ENCODE measurements around the gene ADPRS.

Gene ADPRS

DNA sequence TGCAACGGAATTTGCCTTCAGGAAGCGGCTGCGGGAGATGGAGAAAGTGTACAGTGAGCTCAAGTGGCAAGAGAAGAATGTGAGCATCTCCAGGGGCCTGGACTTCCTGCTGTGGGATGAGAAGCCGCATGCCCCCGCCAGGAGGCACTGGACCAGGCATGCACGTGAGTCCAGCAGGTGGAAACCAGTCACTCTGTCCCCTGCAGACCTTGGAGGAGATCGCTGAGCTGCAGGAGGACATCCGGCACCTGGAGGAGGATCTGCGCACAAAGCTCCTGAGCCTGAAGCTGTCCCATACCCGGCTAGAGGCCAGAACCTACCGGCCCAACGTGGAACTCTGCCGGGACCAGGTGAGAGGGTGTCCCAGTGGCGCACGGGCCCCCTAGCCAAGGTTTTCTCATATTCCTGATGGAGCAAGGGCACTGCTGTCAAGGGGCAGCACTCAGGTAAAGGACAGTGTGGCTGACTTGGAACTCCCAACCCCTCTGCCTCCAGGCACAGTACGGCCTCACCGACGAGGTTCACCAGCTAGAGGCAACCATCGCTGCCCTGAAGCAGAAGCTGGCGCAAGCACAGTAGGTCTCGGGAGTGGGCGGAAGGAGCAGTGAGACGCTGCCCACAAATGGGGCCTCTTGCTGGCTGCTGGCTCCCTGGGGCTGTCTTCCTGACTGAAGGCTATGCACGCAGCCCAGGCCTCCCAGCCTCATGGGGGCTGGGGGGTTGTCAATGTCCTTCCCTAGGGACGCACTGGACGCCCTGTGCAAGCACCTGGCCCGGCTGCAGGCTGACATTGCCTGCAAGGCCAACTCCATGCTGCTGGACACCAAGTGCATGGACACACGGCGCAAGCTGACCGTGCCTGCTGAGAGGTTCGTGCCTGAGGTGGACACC is 1.2 kb upstream of the ADPRS start:
- no peak for DNase-seq (ENCODE audit: extremely low read depth in 1 of 2, low read depth in 1 of 2)

GRCh38 chr1:36088265-36088576 is 471 bp upstream of the ADPRS start:
- DNase-seq (ENCODE audit: extremely low read depth in 1 of 2, low read depth in 1 of 2) = no peak

- DNase-seq (ENCODE audit: extremely low read depth in 1 of 2, low read depth in 1 of 2) = no peak
Observed at GRCh38 chr1:36089393-36090121, 865 bp downstream of the ADPRS start.

DNA sequence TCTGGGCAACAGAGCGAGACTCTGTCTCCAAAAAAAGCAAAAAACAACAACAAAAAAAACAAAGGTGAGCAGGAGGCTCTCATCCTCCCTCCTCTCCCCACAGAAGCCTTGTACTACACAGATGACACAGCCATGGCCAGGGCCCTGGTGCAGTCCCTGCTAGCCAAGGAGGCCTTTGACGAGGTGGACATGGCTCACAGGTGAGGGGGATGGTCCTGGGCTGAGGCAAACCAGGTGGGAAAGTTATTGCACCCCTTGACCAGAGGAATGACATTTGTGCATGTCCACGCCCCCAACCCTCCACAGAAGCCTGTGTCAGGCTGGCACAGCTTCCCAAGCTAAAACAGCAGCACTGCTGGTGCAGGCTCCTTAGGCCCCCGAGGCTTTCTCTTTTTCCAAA is 2.4 kb downstream of the ADPRS start:
- DNase-seq (ENCODE audit: extremely low read depth in 1 of 2, low read depth in 1 of 2) = no peak

GRCh38 chr1:36091698-36092097 is 3.0 kb downstream of the ADPRS start:
- no peak for DNase-seq (ENCODE audit: extremely low read depth in 1 of 2, low read depth in 1 of 2)

GRCh38 chr1:36092166-36092797 is 3.6 kb downstream of the ADPRS start:
- DNase-seq (ENCODE audit: extremely low read depth in 1 of 2, low read depth in 1 of 2) = no peak

GRCh38 chr1:36092798-36093185 is 4.1 kb downstream of the ADPRS start:
- no peak for DNase-seq (ENCODE audit: extremely low read depth in 1 of 2, low read depth in 1 of 2)

- DNase-seq (ENCODE audit: extremely low read depth in 1 of 2, low read depth in 1 of 2) = no peak
Observed at GRCh38 chr1:36093226-36093625, 4.5 kb downstream of the ADPRS start.

GRCh38 chr1:36093929-36094328 is 5.2 kb downstream of the ADPRS start:
- DNase-seq (ENCODE audit: extremely low read depth in 1 of 2, low read depth in 1 of 2) = no peak

DNA sequence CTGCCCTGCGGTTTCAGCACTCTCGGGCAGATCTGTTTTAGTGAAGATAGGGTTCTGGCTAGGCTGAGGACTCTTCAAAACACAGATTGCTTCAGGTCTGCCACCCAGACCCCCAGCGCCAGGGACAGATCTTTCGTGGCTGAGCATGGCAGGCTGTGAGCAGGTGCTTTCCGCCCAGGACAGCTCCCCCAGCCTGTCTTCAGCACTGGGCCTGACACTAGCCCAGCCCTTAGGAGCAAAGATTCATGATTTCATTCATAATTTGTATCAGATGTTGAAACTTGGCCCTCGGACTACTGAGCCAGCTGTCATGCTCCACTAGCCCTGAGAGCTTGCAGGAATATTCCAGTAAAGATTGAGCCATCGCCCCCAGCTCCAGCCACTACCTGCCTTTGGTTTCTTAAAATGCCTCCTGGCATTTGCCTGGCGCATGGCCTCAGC is 5.9 kb downstream of the ADPRS start:
- DNase-seq (ENCODE audit: extremely low read depth in 1 of 2, low read depth in 1 of 2) = no peak

- DNase-seq (ENCODE audit: extremely low read depth in 1 of 2, low read depth in 1 of 2) = no peak
Observed at GRCh38 chr1:36095760-36096405, 7.2 kb downstream of the ADPRS start.

DNA sequence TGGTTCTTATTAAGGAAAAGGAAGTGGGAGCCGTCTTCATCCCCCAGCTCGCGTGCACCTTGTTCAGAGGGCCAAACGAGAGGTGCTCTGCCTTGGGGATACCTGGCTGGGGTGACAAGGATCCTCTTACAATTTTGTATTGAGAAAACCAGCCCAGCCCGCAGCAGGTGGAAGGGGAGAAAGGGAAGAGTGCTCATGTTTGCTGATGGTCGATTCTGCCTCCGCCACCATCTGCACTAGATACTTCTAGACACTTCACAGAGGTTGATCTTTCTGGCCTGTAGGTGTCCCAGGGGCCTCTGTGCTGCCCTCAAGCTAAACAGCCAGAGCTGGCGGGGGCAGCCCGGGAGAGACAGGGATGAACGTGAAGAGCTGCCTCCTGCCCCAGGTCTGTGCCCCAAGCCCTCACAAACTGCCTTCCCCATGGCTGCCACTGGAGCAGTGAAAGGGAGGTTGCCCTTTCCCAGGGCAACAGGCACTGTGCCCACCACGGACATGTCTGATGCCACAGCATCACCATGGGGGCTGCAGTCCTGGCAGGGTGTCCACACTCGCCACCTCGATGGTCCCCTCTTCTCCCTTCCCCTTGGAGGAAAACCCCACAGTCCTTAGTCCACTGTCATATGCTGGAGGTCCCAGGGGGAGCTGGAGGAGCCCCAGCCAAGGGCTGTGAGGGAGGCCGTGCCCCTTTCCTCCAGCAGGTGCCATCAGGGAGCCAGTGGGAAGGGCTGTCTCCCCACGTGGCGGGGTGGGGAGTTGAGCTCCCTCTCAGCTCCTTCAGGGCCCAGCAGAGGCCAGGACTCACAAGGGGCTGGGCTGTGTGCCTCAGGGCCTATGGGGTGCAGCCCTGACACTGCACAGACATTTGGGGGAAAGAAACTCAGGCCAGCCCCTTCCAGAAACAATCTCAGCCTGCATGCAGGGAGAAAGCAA is 8.1 kb downstream of the ADPRS start:
- no peak for DNase-seq (ENCODE audit: extremely low read depth in 1 of 2, low read depth in 1 of 2)

DNA sequence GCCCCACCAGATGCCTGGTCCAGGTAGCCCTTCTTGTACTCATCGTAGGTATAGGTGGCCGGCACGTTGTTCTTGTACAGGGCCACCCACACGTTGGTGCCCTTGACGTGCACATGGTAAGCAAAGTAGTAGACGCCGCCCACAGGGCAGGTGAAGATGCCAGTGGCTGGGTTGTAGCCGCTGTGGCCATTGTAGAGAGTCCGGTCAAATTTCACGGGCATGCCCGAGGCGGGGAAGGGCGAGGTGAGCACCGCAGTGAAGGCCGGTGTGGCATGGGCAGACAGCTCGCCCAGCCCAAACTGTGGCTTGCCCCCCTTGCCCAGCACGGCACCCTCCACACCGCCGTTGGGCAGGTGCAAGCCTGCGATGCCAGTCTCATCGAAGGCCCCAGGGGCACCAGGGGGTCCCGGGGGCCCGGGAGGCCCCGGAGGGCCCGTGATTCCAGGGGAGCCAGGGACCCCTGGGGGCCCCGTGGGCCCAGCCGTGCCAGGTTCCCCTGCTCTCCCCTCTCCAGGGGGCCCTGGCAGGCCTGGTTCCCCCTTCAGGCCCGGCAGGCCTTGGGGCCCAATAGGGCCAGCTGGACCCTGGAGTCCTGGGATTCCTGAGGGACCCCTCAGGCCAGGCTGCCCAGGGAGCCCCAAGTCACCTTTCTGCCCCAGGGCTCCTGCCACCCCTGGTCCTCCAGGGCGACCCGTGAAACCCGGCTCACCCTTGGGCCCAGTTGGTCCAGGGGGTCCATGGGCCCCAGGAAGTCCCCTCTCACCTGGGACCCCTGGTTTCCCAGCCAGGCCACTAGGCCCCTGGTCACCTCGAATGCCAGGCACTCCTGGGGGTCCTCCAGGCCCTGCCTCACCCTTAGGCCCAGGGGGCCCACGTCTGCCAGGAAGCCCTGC is 9.2 kb downstream of the ADPRS start:
- no peak for DNase-seq (ENCODE audit: extremely low read depth in 1 of 2, low read depth in 1 of 2)

DNA sequence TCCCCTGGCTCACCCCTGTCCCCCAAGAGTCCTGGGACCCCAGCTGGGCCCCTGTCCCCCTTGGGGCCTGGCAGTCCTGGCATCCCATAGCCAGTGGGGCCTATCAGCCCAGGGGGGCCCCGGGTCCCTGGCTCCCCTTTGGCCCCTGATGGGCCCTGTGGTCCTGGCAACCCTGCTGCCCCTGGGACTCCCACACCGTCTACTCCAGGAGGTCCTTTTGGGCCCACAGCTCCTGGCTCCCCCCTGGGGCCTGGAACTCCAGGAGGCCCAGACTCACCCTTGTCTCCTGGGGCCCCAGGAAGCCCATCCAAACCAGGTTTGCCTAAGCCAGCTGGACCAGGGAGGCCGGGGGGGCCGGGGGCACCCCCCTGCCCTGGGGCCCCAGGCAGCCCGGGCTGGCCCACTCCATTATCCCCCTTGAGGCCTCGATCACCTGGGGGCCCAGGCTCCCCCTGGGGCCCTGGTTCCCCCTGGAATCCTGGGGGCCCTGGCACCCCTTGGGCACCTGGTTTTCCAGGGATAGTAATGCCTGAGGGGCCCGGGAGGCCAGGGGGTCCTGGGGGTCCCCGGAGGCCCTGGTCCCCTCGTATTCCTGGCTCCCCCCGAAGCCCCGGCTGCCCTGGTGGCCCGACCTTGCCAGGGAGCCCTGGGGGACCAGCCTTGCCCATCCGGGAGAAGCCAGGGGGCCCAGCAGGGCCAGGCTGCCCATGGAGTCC is 10.1 kb downstream of the ADPRS start:
- DNase-seq (ENCODE audit: extremely low read depth in 1 of 2, low read depth in 1 of 2) = no peak

- DNase-seq (ENCODE audit: extremely low read depth in 1 of 2, low read depth in 1 of 2) = peak in 1 of 2 donors; percentile 63
Observed at GRCh38 chr1:36099681-36100341, 11.1 kb downstream of the ADPRS start.

GRCh38 chr1:36100376-36100775 is 11.7 kb downstream of the ADPRS start:
- no peak for DNase-seq (ENCODE audit: extremely low read depth in 1 of 2, low read depth in 1 of 2)

DNA sequence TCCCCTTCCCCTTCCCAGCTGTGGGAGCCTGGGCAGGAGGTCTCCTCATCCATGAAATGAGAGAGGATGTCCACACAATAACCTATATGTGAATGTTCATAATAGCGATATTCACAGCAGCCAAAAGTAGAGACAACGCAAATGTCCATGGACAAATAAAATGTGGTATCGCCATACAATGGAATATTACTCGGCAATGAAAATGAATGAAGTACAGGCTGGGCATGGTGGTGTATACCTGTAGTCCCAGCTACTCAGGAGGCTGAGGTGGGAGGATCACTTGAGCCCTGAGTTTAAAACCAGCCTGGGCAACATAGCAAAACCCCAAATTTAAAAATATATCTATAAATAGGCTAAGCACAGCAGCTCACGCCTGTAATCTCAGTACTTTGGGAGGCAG is 12.9 kb downstream of the ADPRS start:
- DNase-seq (ENCODE audit: extremely low read depth in 1 of 2, low read depth in 1 of 2) = no peak

- DNase-seq (ENCODE audit: extremely low read depth in 1 of 2, low read depth in 1 of 2) = no peak
Observed at GRCh38 chr1:36106269-36106668, 17.6 kb downstream of the ADPRS start.

Measured in stimulated activated CD8-positive, alpha-beta memory T cell treated with anti-CD3 and anti-CD28 coated beads, Interleukin-7, amount 100 ng/mL, for 48 hours (primary cell).